Activated naive CD4-positive, alpha-beta T cell treated with anti-CD3 and anti-CD28 coated beads, Interleukin-2, amount 50 U/mL, for 16 hours (primary cell): ENCODE results near the gene NFATC1.

Experiments
- DNase-seq: peaks from one replicate; pipeline ENCODE4 v3.0.0-alpha.2; 2020

Gene NFATC1

GRCh38 chr18:79424880-79425568, 29.3 kb downstream of the NFATC1 start:
- DNase-seq: no peak

- no peak for DNase-seq
These were observed 29.8 kb downstream of the NFATC1 start for GRCh38 chr18:79425569-79425886.

- no peak for DNase-seq
These were observed 30.9 kb downstream of the NFATC1 start for GRCh38 chr18:79426376-79427300.

- DNase-seq: no peak
These were observed 31.9 kb downstream of the NFATC1 start for GRCh38 chr18:79427368-79428225.

GRCh38 chr18:79428287-79428686, 32.6 kb downstream of the NFATC1 start:
- no peak for DNase-seq

- DNase-seq: no peak
These were observed 33.7 kb downstream of the NFATC1 start for GRCh38 chr18:79429381-79429780.

GRCh38 chr18:79429785-79430281, 34.1 kb downstream of the NFATC1 start:
- DNase-seq: no peak

GRCh38 chr18:79432376-79433120, 36.8 kb downstream of the NFATC1 start:
- no peak for DNase-seq

GRCh38 chr18:79433431-79433830, 37.7 kb downstream of the NFATC1 start:
- no peak for DNase-seq

GRCh38 chr18:79434607-79435401, 39.1 kb downstream of the NFATC1 start:
- DNase-seq: no peak

GRCh38 chr18:79436556-79437275, 41.0 kb downstream of the NFATC1 start:
- DNase-seq: no peak

- DNase-seq: no peak
These were observed 42.6 kb downstream of the NFATC1 start for GRCh38 chr18:79438089-79438897.

- DNase-seq: peak; percentile 46
These were observed 43.3 kb downstream of the NFATC1 start for GRCh38 chr18:79438898-79439627.

- no peak for DNase-seq
These were observed 43.9 kb downstream of the NFATC1 start for GRCh38 chr18:79439628-79440023.

- no peak for DNase-seq
These were observed 44.8 kb downstream of the NFATC1 start for GRCh38 chr18:79440316-79441110.

GRCh38 chr18:79441420-79441819, 45.7 kb downstream of the NFATC1 start:
- DNase-seq: no peak

- no peak for DNase-seq
These were observed 46.9 kb downstream of the NFATC1 start for GRCh38 chr18:79442508-79443221.

- no peak for DNase-seq
These were observed 49.5 kb downstream of the NFATC1 start for GRCh38 chr18:79445221-79445620.
